Measurements from ENCODE around the gene PTBP1. TPM values are rescaled to one million over a fixed set of nuclear protein-coding genes. Genes with fewer than 3 reads are reported as not detected.

The PTBP1 gene
- total and polyA plus RNA-seq, 2 experiments from 2014 or later: 178 to 219 TPM

DNA sequence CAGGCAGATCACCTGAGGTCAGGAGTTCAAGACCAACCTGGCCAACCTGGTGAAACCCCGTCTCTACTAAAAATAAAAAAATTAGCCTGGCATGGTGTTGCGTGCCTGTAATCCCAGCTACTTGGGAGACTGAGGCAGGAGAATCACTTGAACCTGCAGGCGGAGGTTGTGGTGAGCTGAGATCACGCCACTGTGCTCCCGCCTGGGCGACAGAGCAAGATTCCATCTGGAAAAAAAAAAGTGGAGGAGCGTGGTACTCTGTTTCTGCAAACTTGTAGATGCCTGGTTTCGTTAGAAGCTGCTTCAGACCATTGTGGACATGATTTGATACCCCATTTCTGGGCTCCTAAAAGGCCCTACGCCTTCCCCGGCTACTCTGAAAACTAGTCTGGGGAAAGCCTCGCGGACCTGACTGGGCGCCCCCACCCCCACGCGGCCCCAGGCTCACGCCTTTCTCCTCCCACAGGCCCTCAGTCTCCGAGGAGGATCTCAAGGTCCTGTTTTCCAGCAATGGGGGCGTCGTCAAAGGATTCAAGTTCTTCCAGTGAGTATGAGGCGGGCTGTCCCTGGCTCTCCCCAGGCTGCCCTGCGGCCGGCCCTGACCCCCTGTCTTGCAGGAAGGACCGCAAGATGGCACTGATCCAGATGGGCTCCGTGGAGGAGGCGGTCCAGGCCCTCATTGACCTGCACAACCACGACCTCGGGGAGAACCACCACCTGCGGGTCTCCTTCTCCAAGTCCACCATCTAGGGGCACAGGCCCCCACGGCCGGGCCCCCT, 13.0 kb downstream of the PTBP1 start:
- Histone ChIP-seq H3K4me2 (no peak overlapping the region), H4K20me1 (ENCODE audit: insufficient read depth, poor library complexity, severe bottlenecking) (peaks cover 62% of the 10 kb centered on the region), H3K9me3 (ENCODE audit: low read depth) (no peaks in the 10 kb centered on the region), H2AFZ (no peak overlapping the region), H3K4me1 (ENCODE audit: insufficient read depth) (no peaks in the 10 kb centered on the region), H3K9me2 (replicated peaks; ENCODE audit: insufficient read depth) (no peaks in the 10 kb centered on the region), H3K4me3 (no peak overlapping the region), H3K36me3 (replicated peaks; ENCODE audit: insufficient read depth, low read depth) (peaks cover 5% of the 10 kb centered on the region), H3K27me3 (no peaks in the 10 kb centered on the region), H3K79me2 (peaks cover 44% of the 10 kb centered on the region), H3K27ac (no peak overlapping the region)
- no peak for DNase-seq (ENCODE audit: low spot score)
- WGBS (ENCODE audit: low lambda C conversion rate, missing lambda C conversion rate): 95% methylated on average over 30 of the region's 30 CpGs
- TF ChIP-seq EZH2 (IDR thresholded peaks at IDR 0.05; ENCODE audit: borderline replicate concordance) (no peak), EZH2phosphoT487 (IDR thresholded peaks at IDR 0.05; ENCODE audit: low read depth, severe bottlenecking, unreplicated experiment) (no peak)
- TF ChIP-seq, protein P1, sequence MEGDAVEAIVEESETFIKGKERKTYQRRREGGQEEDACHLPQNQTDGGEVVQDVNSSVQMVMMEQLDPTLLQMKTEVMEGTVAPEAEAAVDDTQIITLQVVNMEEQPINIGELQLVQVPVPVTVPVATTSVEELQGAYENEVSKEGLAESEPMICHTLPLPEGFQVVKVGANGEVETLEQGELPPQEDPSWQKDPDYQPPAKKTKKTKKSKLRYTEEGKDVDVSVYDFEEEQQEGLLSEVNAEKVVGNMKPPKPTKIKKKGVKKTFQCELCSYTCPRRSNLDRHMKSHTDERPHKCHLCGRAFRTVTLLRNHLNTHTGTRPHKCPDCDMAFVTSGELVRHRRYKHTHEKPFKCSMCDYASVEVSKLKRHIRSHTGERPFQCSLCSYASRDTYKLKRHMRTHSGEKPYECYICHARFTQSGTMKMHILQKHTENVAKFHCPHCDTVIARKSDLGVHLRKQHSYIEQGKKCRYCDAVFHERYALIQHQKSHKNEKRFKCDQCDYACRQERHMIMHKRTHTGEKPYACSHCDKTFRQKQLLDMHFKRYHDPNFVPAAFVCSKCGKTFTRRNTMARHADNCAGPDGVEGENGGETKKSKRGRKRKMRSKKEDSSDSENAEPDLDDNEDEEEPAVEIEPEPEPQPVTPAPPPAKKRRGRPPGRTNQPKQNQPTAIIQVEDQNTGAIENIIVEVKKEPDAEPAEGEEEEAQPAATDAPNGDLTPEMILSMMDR (IDR thresholded peaks at IDR 0.05; ENCODE audit: poor library complexity): no peak

DNA sequence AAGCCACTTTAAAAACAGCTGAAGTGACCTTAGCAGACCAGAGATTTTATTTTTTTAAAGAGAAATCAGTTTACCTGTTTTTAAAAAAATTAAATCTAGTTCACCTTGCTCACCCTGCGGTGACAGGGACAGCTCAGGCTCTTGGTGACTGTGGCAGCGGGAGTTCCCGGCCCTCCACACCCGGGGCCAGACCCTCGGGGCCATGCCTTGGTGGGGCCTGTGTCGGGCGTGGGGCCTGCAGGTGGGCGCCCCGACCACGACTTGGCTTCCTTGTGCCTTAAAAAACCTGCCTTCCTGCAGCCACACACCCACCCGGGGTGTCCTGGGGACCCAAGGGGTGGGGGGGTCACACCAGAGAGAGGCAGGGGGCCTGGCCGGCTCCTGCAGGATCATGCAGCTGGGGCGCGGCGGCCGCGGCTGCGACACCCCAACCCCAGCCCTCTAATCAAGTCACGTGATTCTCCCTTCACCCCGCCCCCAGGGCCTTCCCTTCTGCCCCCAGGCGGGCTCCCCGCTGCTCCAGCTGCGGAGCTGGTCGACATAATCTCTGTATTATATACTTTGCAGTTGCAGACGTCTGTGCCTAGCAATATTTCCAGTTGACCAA, 13.7 kb downstream of the PTBP1 start:
- no peak overlapping the region for H3K27ac ChIP-seq
- H3K9me2 ChIP-seq (replicated peaks; ENCODE audit: insufficient read depth): no peaks in the 10 kb centered on the region
- H3K9me3 ChIP-seq (ENCODE audit: low read depth): no peaks in the 10 kb centered on the region
- WGBS (ENCODE audit: low lambda C conversion rate, missing lambda C conversion rate): 91% methylated on average over 17 of the region's 25 CpGs
- peaks cover 55% of the 10 kb centered on the region for H4K20me1 ChIP-seq (ENCODE audit: insufficient read depth, poor library complexity, severe bottlenecking)
- TF ChIP-seq, protein P1 (IDR thresholded peaks at IDR 0.05; ENCODE audit: poor library complexity): no peak
- TF ChIP-seq EZH2phosphoT487 (IDR thresholded peaks at IDR 0.05; ENCODE audit: low read depth, severe bottlenecking, unreplicated experiment): no peak
- TF ChIP-seq EZH2 (IDR thresholded peaks at IDR 0.05; ENCODE audit: borderline replicate concordance): no peak
- no peaks in the 10 kb centered on the region for H3K27me3 ChIP-seq
- H3K4me1 ChIP-seq (ENCODE audit: insufficient read depth): no peaks in the 10 kb centered on the region
- peaks cover 37% of the 10 kb centered on the region for H3K79me2 ChIP-seq
- no peak overlapping the region for H3K4me3 ChIP-seq
- no peak overlapping the region for H3K4me2 ChIP-seq
- H2AFZ ChIP-seq: no peak overlapping the region
- H3K36me3 ChIP-seq (replicated peaks; ENCODE audit: insufficient read depth, low read depth): peaks cover 5% of the 10 kb centered on the region
- no peak for DNase-seq (ENCODE audit: low spot score)

DNA sequence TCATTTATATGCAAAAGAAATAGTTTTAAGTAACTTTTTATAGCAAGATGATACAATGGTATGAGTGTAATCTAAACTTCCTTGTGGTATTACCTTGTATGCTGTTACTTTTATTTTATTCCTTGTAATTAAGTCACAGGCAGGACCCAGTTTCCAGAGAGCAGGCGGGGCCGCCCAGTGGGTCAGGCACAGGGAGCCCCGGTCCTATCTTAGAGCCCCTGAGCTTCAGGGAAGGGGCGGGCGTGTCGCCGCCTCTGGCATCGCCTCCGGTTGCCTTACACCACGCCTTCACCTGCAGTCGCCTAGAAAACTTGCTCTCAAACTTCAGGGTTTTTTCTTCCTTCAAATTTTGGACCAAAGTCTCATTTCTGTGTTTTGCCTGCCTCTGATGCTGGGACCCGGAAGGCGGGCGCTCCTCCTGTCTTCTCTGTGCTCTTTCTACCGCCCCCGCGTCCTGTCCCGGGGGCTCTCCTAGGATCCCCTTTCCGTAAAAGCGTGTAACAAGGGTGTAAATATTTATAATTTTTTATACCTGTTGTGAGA, 14.3 kb downstream of the PTBP1 start:
- Histone ChIP-seq H3K4me1 (ENCODE audit: insufficient read depth) (no peaks in the 10 kb centered on the region), H3K9me2 (replicated peaks; ENCODE audit: insufficient read depth) (no peaks in the 10 kb centered on the region), H3K27me3 (no peaks in the 10 kb centered on the region), H3K4me2 (no peak overlapping the region), H3K4me3 (no peak overlapping the region), H3K9me3 (ENCODE audit: low read depth) (no peaks in the 10 kb centered on the region), H2AFZ (no peak overlapping the region), H3K36me3 (replicated peaks; ENCODE audit: insufficient read depth, low read depth) (peaks cover 5% of the 10 kb centered on the region), H3K27ac (no peak overlapping the region), H4K20me1 (ENCODE audit: insufficient read depth, poor library complexity, severe bottlenecking) (peaks cover 49% of the 10 kb centered on the region), H3K79me2 (peaks cover 31% of the 10 kb centered on the region)
- no peak for DNase-seq (ENCODE audit: low spot score)
- TF ChIP-seq EZH2 (IDR thresholded peaks at IDR 0.05; ENCODE audit: borderline replicate concordance): no peak
- TF ChIP-seq, protein P1 (IDR thresholded peaks at IDR 0.05; ENCODE audit: poor library complexity): no peak
- TF ChIP-seq EZH2phosphoT487 (IDR thresholded peaks at IDR 0.05; ENCODE audit: low read depth, severe bottlenecking, unreplicated experiment): no peak
- 94% methylated on average over 20 of the region's 20 CpGs for WGBS (ENCODE audit: low lambda C conversion rate, missing lambda C conversion rate)
